ENCODE data around the gene COLEC11.

- no peak for TF ChIP-seq RFX5 (IDR thresholded peaks at IDR 0.05; ENCODE audit: low read depth, low read length)
- no peak for TF ChIP-seq CTCF (IDR thresholded peaks at IDR 0.05 in 2 of 3, conservative IDR thresholded peaks at IDR 0.05 in 1 of 3; ENCODE audit: control insufficient read depth in 2 of 3, extremely low read depth in 1 of 3, insufficient read depth in 1 of 3, low read depth in 3 of 3, low read length in 3 of 3)
- no peak for TF ChIP-seq NR2C2 (IDR thresholded peaks at IDR 0.05; ENCODE audit: borderline replicate concordance, control insufficient read depth, insufficient read length, low read depth)
- TF ChIP-seq RAD21 (IDR thresholded peaks at IDR 0.05; ENCODE audit: insufficient read depth, low read depth, low read length): no peak
Observed at GRCh38 chr2:3578987-3579386, 15.9 kb upstream of the COLEC11 start.

Data from GM12878 (cell line).